HUES48 (cell line): ENCODE data around the gene TRPC4AP.

Source experiments
- H3K27ac ChIP-seq: one replicate; pipeline ENCODE4 v1.7.0; 2013; ENCODE audit warnings: low read depth, low read length, inconsistent platforms
- H3K27me3 ChIP-seq: 2 replicates; pipeline ENCODE4 v1.6.1; 2013; ENCODE audit warnings: mild to moderate bottlenecking, low read length; ENCODE audit not compliant: control insufficient read depth, insufficient read depth
- H3K36me3 ChIP-seq: 2 replicates; pipeline ENCODE4 v1.6.1; 2013; ENCODE audit warnings: low read length; ENCODE audit not compliant: control insufficient read depth, insufficient read depth
- H3K4me1 ChIP-seq: 2 replicates; pipeline ENCODE4 v1.6.1; 2013; ENCODE audit warnings: mild to moderate bottlenecking, low read length; ENCODE audit not compliant: control insufficient read depth, insufficient read depth
- H3K4me3 ChIP-seq: 2 replicates; pipeline ENCODE4 v1.5.1; 2013; ENCODE audit warnings: mild to moderate bottlenecking, low read depth, low read length
- H3K9ac ChIP-seq: 2 replicates; pipeline ENCODE4 v1.6.1; 2013; ENCODE audit warnings: mild to moderate bottlenecking, low read depth, low read length, moderate library complexity
- H3K9me3 ChIP-seq: 2 replicates; pipeline ENCODE4 v1.6.1; 2013; ENCODE audit warnings: low read length; ENCODE audit not compliant: control insufficient read depth, insufficient read depth

TRPC4AP gene

DNA sequence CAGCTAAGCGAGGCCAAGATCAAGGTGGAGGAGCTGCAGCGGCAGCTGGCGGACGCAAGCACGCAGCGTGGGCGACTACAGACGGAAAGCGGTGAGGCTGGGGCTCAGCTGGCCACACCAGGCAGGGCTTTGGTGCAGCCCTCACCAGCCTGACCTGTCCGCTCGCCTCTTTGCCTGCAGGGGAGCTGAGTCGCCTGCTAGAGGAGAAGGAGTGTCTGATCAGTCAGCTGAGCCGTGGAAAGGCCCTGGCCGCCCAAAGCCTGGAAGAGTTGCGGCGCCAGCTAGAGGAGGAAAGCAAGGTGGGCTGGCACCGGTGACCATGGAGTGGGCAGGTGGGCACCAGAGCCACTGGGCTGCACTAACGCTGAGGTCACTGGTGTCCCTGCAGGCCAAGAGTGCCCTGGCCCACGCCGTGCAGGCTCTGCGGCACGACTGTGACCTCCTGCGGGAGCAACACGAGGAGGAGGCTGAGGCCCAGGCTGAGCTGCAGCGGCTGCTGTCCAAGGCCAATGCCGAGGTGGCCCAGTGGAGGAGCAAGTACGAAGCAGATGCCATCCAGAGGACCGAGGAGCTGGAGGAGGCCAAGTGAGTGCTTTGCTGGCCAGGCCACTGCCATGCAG lies 94.2 kb downstream of the TRPC4AP start:
- no peak overlapping the region for H3K9ac ChIP-seq
- H3K27me3 ChIP-seq: no peaks in the 10 kb centered on the region
- no peak overlapping the region for H3K4me3 ChIP-seq
- peaks cover 60% of the 10 kb centered on the region for H3K36me3 ChIP-seq
- no peak overlapping the region for H3K27ac ChIP-seq
- H3K9me3 ChIP-seq: no peaks in the 10 kb centered on the region
- H3K4me1 ChIP-seq: no peaks in the 10 kb centered on the region

DNA sequence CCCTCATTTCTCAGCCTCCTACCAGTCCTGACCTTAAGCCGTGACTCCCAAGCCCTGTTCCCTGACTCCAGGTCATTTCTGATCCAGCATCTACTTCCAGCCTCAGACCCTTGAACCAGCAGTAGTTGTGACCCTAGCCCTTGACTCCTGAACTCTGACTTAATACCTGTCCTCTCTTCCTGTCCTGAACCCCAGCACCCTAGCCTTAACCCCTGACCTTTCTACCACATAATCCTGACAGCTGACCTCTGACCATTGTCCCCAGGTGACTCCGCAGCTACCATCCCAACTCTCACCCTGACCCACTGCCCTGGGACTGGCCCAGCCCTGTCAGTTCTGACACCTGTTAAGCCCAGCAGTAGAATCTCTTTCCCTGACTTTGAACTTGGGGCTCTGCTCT lies 94.8 kb downstream of the TRPC4AP start:
- no peaks in the 10 kb centered on the region for H3K9me3 ChIP-seq
- no peak overlapping the region for H3K27ac ChIP-seq
- H3K36me3 ChIP-seq: peaks cover 57% of the 10 kb centered on the region
- H3K27me3 ChIP-seq: no peaks in the 10 kb centered on the region
- no peak overlapping the region for H3K9ac ChIP-seq
- no peak overlapping the region for H3K4me3 ChIP-seq
- H3K4me1 ChIP-seq: no peaks in the 10 kb centered on the region

DNA sequence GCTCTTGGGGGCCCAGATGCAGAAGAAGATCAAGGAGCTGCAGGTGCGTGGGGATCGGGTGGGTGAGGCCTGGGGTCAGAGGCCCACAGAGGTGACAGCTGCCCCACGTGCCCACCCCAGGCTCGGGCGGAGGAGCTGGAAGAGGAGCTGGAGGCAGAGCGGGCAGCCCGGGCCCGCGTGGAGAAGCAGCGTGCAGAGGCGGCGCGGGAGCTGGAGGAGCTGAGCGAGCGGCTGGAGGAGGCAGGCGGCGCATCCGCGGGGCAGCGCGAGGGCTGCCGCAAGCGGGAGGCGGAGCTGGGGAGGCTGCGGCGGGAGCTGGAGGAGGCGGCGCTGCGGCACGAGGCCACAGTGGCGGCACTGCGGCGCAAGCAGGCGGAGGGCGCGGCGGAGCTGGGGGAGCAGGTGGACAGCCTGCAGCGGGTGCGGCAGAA lies 95.5 kb downstream of the TRPC4AP start:
- H3K36me3 ChIP-seq: peaks cover 51% of the 10 kb centered on the region
- no peak overlapping the region for H3K9ac ChIP-seq
- no peaks in the 10 kb centered on the region for H3K4me1 ChIP-seq
- no peak overlapping the region for H3K27ac ChIP-seq
- no peaks in the 10 kb centered on the region for H3K27me3 ChIP-seq
- H3K9me3 ChIP-seq: no peaks in the 10 kb centered on the region
- H3K4me3 ChIP-seq: no peak overlapping the region

DNA sequence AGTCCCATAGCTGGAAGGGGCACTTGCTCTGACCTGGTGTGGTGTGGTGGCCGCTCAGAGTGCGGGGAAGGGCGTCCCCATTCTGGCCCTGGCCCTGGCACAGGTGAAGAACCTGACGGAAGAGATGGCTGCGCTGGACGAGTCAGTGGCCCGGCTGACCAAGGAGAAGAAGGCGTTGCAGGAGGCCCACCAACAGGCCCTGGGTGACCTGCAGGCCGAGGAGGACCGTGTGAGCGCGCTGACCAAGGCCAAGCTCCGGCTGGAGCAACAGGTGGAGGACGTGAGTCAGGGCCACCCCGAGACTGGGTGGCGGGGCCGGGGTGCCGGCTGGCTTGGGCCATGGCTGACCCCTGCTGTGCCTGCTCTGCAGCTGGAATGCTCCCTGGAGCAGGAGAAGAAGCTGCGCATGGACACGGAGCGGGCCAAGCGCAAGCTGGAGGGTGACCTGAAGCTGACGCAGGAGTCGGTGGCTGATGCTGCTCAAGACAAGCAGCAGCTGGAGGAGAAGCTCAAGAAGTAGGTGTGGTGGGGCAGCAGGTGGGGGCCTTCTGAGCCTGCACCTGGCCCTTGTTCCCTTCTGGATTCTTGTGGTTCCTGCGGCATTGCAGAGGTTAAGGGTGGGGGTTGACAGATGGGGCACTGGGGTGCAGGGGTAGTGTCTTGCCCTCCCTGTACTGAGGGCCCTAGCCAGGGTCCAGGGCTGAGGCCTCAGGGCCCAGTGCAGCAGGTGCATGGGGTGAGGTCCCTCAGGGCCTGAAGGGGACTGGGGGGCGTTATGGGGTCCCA lies 96.2 kb downstream of the TRPC4AP start:
- Histone ChIP-seq H3K27me3 (no peaks in the 10 kb centered on the region), H3K4me1 (no peaks in the 10 kb centered on the region), H3K36me3 (peaks cover 44% of the 10 kb centered on the region), H3K9ac (no peak overlapping the region), H3K9me3 (no peaks in the 10 kb centered on the region), H3K27ac (no peak overlapping the region), H3K4me3 (no peak overlapping the region)

DNA sequence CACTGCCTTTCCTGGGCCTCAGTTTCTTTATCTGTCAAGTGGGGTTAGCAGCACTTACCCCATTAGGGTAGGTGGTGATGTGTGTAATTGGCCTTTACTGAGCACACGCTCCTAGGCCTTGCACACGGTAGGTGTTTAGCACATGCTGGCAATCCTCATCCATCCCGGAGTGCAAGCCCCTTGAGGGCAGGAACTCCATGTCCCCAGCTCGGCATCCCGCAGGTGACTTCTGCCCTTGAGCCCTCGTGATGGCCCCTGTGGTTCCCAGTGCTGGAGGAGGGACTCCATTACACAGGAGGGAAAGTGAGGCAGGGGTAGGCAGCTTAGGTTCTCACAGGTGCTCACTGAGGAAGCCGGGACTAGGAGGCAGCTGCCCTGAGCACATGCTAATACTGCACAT lies 96.9 kb downstream of the TRPC4AP start:
- Histone ChIP-seq H3K27me3 (no peaks in the 10 kb centered on the region), H3K4me3 (no peak overlapping the region), H3K9ac (no peak overlapping the region), H3K4me1 (no peaks in the 10 kb centered on the region), H3K36me3 (peaks cover 37% of the 10 kb centered on the region), H3K27ac (no peak overlapping the region), H3K9me3 (no peaks in the 10 kb centered on the region)

DNA sequence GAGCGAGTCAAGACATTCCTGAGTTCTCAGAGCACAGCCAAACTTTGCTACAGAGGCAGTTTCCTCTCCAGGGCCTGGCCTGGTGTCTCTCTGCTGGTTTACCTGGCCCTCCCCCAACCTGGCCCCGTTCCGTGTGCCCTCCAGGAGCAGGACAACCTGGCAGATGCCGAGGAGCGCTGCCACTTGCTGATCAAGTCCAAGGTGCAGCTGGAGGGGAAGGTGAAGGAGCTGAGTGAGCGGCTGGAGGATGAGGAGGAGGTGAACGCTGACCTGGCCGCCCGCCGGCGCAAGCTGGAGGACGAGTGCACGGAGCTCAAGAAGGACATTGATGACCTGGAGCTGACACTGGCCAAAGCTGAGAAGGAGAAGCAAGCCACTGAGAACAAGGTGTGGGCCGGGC lies 97.4 kb downstream of the TRPC4AP start:
- H3K36me3 ChIP-seq: peaks cover 32% of the 10 kb centered on the region
- H3K9ac ChIP-seq: no peak overlapping the region

DNA sequence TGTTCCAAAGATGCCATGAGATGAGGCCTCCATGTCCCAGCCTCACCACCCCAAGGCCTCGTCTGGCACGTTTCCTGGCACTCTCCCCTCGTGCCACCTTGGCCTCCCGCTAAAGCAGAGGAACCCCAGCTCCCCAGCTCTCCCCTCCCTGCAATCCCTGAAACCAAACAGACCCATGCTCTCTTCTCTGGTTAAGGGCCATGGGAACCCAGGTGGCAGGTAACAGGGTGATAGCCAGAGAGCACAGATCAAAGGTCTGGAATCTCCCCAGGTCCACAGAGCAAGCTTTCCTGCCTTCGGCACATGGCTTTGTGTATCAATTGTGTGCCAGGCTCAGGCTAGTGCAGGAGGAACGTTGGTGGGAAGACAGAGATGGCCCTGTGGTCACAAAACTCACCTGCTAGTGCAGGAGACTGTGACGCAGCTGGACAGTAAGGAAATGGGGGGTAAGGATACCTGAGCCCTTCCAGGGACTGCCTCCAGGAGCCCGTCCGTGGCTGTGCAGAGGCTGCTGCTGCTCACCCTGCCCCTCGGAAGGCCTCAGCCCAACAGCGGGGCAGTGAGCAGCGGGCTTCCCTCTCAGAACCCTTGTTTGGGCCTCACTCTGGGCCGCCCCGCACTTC lies 98.0 kb downstream of the TRPC4AP start:
- H3K4me1 ChIP-seq: no peaks in the 10 kb centered on the region
- H3K9me3 ChIP-seq: no peaks in the 10 kb centered on the region
- peaks cover 26% of the 10 kb centered on the region for H3K36me3 ChIP-seq
- no peaks in the 10 kb centered on the region for H3K27me3 ChIP-seq
- H3K9ac ChIP-seq: no peak overlapping the region
- H3K27ac ChIP-seq: no peak overlapping the region
- no peak overlapping the region for H3K4me3 ChIP-seq

More for the DNA sequence above, 97.4 kb downstream of the TRPC4AP start:
- no peaks in the 10 kb centered on the region for H3K9me3 ChIP-seq
- H3K4me1 ChIP-seq: no peaks in the 10 kb centered on the region
- H3K27me3 ChIP-seq: no peaks in the 10 kb centered on the region
- H3K27ac ChIP-seq: no peak overlapping the region
- H3K4me3 ChIP-seq: no peak overlapping the region

DNA sequence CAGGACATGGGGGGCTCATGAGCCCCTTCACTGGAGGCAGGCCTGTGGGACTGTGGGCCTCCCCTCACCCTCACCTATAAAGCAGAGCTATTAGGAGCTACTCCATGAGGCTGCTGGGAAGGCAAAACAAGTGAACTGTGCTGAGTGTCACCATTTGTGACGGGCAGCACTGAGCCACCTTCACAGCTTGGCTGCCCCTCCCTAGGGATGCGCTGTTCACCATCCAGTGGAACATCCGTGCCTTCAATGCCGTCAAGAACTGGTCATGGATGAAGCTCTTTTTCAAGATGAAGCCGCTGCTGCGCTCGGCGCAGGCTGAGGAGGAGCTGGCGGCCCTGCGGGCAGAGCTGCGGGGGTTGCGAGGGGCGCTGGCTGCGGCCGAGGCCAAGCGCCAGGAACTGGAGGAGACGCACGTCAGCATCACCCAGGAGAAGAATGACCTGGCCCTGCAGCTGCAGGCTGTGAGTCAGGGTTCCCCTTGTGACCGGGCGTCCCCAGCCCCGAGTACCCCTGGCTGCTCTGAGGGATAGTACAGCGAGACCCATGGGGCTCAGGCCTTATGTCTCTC lies 98.6 kb downstream of the TRPC4AP start:
- Histone ChIP-seq H3K27me3 (no peaks in the 10 kb centered on the region), H3K4me3 (no peak overlapping the region), H3K4me1 (no peaks in the 10 kb centered on the region), H3K9me3 (no peaks in the 10 kb centered on the region), H3K9ac (no peak overlapping the region), H3K36me3 (peaks cover 24% of the 10 kb centered on the region), H3K27ac (no peak overlapping the region)

DNA sequence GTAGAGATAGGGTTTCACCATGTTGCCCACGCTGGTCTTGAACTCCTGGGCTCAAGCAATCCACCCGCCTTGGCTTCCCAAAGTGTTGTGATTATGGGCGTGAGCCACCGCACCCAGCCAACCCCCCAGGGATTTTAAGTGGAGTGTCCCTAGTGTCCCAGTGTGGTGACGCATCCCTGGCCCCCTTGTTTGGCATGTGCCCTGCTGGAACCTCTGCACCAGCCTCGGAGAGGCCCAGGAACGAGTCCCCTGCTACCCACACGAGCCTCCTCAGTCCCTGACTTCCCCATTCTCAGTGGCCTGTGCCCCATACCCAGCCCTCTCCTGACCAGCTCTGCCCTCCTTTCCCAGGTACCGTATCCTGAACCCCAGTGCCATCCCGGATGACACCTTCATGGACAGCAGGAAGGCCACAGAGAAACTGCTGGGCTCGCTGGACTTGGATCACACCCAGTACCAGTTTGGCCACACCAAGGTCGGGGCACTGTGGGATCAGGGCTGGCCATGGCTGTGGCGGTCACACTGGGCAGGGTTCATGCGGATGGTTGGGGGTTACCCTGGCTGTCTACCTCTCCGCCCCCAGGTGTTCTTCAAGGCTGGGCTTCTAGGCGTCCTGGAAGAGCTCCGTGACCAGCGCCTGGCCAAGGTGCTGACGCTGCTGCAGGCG lies 99.7 kb downstream of the TRPC4AP start:
- H3K9ac ChIP-seq: no peak overlapping the region
- no peak overlapping the region for H3K4me3 ChIP-seq
- H3K27ac ChIP-seq: no peak overlapping the region
- no peaks in the 10 kb centered on the region for H3K9me3 ChIP-seq
- H3K36me3 ChIP-seq: peaks cover 18% of the 10 kb centered on the region
- H3K4me1 ChIP-seq: no peaks in the 10 kb centered on the region
- H3K27me3 ChIP-seq: no peaks in the 10 kb centered on the region

DNA sequence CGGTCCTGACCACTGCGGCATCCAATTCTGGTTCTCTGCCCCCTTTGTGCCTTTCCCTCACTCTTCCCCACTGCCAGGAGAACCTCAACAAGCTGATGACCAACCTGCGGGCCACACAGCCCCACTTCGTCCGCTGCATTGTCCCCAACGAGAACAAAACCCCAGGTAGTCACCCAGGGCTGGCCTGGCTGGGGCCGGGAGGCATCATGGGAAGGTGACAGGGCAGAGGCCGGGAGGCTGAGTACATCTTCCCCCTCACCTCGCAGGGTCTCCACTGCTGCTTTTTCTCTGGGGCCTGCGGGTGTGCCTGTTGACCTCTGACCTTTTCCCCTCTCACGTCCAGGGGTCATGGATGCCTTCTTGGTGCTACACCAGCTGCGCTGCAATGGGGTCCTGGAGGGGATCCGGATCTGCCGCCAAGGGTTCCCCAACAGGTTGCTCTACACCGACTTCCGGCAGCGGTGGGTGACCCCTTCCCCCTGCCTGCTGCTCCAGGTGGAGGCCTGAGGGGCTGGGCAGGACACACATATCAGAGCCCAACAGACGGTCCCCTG lies 101.9 kb downstream of the TRPC4AP start:
- Histone ChIP-seq H3K27ac (no peak overlapping the region), H3K4me3 (no peak overlapping the region)

More for the DNA sequence above, 101.9 kb downstream of the TRPC4AP start:
- peaks cover 11% of the 10 kb centered on the region for H3K36me3 ChIP-seq
- H3K4me1 ChIP-seq: no peaks in the 10 kb centered on the region
- peaks cover under 1% of the 10 kb centered on the region; the same call in 1 of the 2 replicates for H3K27me3 ChIP-seq
- no peak overlapping the region for H3K9ac ChIP-seq
- no peaks in the 10 kb centered on the region for H3K9me3 ChIP-seq
